ENCODE data around the gene B2M.
"Not testable (repeated sequence)": the region's sequence is repeated elsewhere in the genome, so short reads cannot be mapped to it uniquely, and the experiment has no call there.

B2M gene

DNA sequence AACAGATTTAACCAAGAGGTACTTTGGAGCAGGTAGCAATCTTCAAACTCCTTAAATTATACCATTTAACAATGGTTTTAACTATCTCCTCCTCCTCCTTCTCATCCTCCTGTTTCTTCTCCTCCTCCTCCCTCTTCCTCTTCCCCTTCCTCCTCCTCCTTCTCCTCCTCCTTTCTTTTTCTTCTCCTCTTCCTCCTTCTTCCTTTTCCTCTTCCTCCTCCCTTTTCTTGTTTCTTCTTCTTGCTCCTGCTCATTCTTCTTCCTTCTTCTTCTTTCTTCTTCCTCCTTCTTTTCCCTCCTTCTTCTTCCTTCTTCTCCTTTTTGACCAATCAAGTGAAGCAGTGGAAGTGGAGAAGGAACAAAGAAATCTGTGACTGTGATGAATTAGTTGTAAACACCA is 14.3 kb upstream of the B2M start:
- in situ Hi-C loops (cut with MboI; ENCODE audit: low sequenced_read_pairs), result no loop called here

DNA sequence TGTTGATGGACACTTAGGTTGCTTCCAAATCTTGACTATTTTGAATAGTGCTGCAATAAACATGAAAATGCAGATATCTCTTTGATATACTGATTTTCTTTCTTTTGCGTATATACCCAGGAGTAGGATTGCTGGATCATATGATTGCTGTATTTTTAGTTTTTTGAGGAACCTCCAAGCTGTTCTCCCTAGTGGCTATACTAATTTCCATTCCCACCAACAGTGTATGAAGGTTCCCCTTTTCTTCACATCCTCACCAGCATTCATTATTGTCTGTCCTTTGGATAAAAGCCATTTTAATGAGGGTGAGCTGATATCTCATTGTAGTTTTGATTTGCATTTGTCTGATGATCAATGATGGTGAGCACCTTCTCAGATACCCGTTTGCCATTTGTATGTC is 12.7 kb upstream of the B2M start:
- in situ Hi-C loops (cut with MboI; ENCODE audit: low sequenced_read_pairs), result no loop called here

DNA sequence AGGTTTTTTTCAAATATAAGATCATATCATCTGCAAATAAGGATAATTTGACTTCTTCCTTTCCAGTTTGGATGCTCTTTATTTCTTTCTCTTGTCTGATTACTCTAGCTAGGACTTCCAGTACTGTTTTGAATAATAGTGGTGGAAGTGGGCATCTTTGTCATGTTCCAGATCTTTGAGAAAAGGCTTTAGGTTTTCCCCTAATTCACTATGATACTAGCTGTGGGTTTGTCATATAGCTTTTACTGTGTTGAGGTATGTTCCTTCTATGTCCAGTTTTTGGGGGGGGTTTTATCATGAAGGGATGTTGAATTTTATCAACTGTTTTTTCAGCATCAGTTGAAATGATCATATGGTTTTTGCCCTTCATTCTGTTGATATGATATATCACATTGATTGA is 10.6 kb upstream of the B2M start:
- in situ Hi-C loops (cut with MboI; ENCODE audit: low sequenced_read_pairs), result not testable (repeated sequence)

DNA sequence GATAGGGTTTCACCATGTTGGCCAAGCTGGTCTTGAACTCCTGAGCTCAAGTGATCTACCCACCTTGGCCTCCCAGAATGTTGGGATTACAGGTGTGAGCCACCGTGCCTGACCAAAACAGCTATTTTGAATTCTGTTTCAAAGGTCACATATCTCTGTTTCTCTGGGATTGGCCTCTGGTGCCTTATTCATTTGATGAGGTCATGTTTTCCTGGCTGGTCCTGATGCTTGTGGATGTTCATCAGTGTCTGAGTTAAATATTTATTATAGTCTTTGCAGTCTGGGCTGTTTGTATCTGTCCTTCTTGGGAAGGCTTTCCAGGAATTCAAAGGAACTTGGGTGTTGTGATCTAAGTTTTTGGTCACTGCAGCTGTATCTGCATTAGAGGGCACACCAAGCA is 5.3 kb upstream of the B2M start:
- in situ Hi-C loops (cut with MboI; ENCODE audit: low sequenced_read_pairs), result no loop called here

DNA sequence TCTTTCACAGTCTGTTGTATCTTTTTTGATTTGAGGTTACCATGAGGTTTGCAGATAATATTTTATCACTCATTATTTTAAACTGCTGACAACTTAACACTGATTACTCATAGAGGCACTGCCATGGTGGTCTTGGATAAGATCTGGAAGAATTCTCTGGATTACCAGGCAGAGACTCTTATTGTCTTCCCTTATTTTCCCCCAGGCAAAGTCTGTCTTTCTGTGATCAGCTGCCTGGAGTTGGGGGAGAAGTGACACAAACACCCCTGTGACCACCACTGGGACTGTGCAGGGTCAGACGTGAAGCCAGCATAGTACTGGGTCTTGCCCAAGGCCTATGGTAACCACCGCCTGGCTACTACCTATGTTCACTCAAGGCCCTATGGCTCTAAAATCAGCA is 4.9 kb upstream of the B2M start:
- in situ Hi-C loops (cut with MboI; ENCODE audit: low sequenced_read_pairs), result no loop called here

DNA sequence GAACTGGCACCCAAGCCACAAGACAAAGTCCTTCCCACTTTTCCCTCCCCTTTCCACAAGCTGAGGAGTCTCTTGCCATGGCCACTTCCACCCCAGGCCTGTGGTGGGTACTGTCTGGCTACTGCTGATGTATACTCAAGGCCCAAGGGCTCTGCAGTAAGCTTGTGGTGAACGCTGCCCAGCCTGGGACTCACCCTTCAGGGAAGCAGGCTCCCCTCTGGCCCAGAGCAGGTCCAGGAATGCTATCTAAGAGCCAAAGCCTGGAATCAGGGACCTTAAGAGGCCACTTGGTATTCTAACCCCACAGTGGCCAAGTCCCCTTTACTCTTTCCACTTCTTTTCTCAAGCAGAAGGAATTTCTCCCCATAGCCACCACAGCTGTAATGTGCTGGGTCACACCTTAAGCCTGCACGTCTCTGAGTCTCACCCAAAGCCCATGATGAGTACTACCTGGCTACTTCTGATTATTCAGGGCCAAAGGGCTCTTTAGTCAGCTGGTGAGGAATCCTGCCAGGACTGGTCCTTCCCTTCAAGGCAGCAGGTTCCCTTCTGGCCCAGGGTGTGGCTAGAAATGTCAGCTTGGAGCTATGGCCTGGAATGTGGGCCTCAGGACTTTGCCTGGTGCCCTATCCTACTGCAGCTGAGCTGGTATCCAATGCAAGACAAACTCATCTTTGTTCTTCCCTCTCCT is 4.2 kb upstream of the B2M start:
- in situ Hi-C loops (cut with MboI; ENCODE audit: low sequenced_read_pairs), result no loop called here

DNA sequence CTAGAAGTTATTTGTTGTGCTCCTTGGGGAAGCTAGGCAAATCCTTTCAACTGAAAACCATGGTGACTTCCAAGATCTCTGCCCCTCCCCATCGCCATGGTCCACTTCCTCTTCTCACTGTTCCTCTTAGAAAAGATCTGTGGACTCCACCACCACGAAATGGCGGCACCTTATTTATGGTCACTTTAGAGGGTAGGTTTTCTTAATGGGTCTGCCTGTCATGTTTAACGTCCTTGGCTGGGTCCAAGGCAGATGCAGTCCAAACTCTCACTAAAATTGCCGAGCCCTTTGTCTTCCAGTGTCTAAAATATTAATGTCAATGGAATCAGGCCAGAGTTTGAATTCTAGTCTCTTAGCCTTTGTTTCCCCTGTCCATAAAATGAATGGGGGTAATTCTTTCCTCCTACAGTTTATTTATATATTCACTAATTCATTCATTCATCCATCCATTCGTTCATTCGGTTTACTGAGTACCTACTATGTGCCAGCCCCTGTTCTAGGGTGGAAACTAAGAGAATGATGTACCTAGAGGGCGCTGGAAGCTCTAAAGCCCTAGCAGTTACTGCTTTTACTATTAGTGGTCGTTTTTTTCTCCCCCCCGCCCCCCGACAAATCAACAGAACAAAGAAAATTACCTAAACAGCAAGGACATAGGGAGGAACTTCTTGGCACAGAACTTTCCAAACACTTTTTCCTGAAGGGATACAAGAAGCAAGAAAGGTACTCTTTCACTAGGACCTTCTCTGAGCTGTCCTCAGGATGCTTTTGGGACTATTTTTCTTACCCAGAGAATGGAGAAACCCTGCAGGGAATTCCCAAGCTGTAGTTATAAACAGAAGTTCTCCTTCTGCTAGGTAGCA is 851 bp upstream of the B2M start:
- in situ Hi-C loops (cut with MboI; ENCODE audit: low sequenced_read_pairs), result no loop called here

DNA sequence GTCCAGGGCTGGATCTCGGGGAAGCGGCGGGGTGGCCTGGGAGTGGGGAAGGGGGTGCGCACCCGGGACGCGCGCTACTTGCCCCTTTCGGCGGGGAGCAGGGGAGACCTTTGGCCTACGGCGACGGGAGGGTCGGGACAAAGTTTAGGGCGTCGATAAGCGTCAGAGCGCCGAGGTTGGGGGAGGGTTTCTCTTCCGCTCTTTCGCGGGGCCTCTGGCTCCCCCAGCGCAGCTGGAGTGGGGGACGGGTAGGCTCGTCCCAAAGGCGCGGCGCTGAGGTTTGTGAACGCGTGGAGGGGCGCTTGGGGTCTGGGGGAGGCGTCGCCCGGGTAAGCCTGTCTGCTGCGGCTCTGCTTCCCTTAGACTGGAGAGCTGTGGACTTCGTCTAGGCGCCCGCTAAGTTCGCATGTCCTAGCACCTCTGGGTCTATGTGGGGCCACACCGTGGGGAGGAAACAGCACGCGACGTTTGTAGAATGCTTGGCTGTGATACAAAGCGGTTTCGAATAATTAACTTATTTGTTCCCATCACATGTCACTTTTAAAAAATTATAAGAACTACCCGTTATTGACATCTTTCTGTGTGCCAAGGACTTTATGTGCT is 527 bp downstream of the B2M start:
- in situ Hi-C loops (cut with MboI; ENCODE audit: low sequenced_read_pairs), result no loop called here

DNA sequence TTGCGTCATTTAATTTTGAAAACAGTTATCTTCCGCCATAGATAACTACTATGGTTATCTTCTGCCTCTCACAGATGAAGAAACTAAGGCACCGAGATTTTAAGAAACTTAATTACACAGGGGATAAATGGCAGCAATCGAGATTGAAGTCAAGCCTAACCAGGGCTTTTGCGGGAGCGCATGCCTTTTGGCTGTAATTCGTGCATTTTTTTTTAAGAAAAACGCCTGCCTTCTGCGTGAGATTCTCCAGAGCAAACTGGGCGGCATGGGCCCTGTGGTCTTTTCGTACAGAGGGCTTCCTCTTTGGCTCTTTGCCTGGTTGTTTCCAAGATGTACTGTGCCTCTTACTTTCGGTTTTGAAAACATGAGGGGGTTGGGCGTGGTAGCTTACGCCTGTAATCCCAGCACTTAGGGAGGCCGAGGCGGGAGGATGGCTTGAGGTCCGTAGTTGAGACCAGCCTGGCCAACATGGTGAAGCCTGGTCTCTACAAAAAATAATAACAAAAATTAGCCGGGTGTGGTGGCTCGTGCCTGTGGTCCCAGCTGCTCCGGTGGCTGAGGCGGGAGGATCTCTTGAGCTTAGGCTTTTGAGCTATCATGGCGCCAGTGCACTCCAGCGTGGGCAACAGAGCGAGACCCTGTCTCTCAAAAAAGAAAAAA is 1.2 kb downstream of the B2M start:
- in situ Hi-C loops (cut with MboI; ENCODE audit: low sequenced_read_pairs), result no loop called here

DNA sequence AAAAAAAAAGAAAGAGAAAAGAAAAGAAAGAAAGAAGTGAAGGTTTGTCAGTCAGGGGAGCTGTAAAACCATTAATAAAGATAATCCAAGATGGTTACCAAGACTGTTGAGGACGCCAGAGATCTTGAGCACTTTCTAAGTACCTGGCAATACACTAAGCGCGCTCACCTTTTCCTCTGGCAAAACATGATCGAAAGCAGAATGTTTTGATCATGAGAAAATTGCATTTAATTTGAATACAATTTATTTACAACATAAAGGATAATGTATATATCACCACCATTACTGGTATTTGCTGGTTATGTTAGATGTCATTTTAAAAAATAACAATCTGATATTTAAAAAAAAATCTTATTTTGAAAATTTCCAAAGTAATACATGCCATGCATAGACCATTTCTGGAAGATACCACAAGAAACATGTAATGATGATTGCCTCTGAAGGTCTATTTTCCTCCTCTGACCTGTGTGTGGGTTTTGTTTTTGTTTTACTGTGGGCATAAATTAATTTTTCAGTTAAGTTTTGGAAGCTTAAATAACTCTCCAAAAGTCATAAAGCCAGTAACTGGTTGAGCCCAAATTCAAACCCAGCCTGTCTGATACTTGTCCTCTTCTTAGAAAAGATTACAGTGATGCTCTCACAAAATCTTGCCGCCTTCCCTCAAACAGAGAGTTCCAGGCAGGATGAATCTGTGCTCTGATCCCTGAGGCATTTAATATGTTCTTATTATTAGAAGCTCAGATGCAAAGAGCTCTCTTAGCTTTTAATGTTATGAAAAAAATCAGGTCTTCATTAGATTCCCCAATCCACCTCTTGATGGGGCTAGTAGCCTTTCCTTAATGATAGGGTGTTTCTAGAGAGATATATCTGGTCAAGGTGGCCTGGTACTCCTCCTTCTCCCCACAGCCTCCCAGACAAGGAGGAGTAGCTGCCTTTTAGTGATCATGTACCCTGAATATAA is 2.0 kb downstream of the B2M start:
- in situ Hi-C loops (cut with MboI; ENCODE audit: low sequenced_read_pairs), result no loop called here

DNA sequence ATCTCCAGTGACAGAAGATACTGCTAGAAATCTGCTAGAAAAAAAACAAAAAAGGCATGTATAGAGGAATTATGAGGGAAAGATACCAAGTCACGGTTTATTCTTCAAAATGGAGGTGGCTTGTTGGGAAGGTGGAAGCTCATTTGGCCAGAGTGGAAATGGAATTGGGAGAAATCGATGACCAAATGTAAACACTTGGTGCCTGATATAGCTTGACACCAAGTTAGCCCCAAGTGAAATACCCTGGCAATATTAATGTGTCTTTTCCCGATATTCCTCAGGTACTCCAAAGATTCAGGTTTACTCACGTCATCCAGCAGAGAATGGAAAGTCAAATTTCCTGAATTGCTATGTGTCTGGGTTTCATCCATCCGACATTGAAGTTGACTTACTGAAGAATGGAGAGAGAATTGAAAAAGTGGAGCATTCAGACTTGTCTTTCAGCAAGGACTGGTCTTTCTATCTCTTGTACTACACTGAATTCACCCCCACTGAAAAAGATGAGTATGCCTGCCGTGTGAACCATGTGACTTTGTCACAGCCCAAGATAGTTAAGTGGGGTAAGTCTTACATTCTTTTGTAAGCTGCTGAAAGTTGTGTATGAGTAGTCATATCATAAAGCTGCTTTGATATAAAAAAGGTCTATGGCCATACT is 4.0 kb downstream of the B2M start:
- in situ Hi-C loops (cut with MboI; ENCODE audit: low sequenced_read_pairs), result no loop called here

DNA sequence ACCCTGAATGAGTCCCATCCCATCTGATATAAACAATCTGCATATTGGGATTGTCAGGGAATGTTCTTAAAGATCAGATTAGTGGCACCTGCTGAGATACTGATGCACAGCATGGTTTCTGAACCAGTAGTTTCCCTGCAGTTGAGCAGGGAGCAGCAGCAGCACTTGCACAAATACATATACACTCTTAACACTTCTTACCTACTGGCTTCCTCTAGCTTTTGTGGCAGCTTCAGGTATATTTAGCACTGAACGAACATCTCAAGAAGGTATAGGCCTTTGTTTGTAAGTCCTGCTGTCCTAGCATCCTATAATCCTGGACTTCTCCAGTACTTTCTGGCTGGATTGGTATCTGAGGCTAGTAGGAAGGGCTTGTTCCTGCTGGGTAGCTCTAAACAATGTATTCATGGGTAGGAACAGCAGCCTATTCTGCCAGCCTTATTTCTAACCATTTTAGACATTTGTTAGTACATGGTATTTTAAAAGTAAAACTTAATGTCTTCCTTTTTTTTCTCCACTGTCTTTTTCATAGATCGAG is 4.5 kb downstream of the B2M start:
- in situ Hi-C loops (cut with MboI; ENCODE audit: low sequenced_read_pairs), result no loop called here

DNA sequence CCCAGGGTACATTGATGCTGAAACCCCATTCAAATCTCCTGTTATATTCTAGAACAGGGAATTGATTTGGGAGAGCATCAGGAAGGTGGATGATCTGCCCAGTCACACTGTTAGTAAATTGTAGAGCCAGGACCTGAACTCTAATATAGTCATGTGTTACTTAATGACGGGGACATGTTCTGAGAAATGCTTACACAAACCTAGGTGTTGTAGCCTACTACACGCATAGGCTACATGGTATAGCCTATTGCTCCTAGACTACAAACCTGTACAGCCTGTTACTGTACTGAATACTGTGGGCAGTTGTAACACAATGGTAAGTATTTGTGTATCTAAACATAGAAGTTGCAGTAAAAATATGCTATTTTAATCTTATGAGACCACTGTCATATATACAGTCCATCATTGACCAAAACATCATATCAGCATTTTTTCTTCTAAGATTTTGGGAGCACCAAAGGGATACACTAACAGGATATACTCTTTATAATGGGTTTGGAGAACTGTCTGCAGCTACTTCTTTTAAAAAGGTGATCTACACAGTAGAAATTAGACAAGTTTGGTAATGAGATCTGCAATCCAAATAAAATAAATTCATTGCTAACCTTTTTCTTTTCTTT is 5.8 kb downstream of the B2M start:
- in situ Hi-C loops (cut with MboI; ENCODE audit: low sequenced_read_pairs), result no loop called here

DNA sequence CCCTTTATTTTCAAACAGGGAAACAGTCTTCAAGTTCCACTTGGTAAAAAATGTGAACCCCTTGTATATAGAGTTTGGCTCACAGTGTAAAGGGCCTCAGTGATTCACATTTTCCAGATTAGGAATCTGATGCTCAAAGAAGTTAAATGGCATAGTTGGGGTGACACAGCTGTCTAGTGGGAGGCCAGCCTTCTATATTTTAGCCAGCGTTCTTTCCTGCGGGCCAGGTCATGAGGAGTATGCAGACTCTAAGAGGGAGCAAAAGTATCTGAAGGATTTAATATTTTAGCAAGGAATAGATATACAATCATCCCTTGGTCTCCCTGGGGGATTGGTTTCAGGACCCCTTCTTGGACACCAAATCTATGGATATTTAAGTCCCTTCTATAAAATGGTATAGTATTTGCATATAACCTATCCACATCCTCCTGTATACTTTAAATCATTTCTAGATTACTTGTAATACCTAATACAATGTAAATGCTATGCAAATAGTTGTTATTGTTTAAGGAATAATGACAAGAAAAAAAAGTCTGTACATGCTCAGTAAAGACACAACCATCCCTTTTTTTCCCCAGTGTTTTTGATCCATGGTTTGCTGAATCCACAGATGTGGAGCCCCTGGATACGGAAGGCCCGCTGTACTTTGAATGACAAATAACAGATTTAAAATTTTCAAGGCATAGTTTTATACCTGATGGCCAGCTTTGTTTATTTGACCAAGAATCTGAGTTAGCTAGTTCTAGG is 7.0 kb downstream of the B2M start:
- in situ Hi-C loops (cut with MboI; ENCODE audit: low sequenced_read_pairs), result no loop called here

DNA sequence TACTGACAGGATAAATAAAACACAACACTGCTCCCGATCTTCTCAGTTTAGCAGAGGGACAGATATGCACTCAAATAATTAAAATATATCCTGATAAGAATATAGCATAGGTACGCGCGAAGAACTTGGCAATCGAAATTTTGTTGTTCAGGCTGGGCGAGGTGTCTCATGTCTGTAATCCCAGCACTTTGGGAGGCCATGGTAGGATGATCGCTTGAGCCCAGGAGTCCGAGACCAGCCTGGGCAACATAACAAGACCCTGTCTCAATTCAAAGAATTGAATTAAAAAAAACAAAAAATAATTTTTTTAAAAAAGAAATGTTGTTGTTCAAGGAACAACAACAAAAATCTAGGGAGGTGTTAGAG is 7.6 kb downstream of the B2M start:
- in situ Hi-C loops (cut with MboI; ENCODE audit: low sequenced_read_pairs), result no loop called here

DNA sequence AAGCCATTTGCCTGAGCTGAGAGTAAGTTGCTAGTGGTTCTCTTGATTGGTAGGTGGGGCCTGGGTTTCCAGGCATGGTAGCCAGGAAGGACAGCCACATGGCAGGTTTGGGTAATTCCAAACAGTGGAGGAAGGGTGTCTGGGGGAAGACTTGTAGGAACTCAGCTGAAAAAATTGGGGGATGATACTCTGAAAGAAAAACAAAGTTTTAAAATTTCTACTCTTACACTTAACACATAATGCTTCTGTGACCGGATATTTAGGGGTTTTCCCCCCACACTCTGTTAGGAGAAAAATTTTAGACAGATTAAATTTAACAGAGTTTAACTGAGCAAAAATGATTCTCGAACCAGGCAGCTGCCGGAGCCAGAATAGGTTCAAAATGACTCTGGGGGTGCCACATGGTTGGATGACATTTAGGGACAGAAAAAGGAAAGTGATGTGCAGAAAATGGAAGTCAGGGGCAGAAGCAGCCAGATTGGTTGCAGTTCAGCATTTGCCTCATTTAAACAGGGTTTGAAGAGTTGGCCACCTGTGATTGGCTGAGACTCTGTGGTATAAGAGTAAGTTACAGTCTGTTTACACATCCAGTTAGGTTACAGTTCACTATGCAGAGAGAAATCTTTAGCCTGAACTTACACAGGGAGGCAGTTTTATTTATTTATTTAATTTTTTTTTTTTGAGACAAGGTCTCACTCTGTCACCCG is 8.1 kb downstream of the B2M start:
- in situ Hi-C loops (cut with MboI; ENCODE audit: low sequenced_read_pairs), result no loop called here

DNA sequence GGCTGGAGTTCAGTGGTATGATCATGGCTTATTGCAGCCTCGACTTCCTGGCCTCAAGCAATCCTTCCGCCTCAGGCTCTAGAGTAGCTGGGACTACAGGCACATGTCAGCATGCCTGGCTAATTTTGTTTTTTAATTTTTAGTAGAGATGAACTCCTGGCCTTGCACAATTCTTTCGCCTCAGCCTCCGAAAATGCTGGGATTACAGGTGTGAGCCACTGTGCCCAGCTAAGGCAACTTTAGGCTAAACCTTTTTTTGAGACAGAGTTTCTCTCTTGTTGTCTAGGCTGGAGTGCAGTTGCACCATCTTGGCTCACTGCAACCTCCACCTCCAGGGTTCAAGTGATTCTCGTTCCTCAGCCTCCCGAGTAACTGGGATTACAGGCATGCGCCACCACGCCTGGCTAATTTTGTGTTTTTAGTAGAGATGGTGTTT is 8.7 kb downstream of the B2M start:
- in situ Hi-C loops (cut with MboI; ENCODE audit: low sequenced_read_pairs), result not testable (repeated sequence)
